ENCODE measurements around the gene RBPJ. TPM values are rescaled to one million over a fixed set of nuclear protein-coding genes. Genes with fewer than 3 reads are reported as not detected.

Gene RBPJ
- total RNA-seq, 4 donors from 2014 or later: 67.1 to 80.2 (median 76.5) TPM

DNA sequence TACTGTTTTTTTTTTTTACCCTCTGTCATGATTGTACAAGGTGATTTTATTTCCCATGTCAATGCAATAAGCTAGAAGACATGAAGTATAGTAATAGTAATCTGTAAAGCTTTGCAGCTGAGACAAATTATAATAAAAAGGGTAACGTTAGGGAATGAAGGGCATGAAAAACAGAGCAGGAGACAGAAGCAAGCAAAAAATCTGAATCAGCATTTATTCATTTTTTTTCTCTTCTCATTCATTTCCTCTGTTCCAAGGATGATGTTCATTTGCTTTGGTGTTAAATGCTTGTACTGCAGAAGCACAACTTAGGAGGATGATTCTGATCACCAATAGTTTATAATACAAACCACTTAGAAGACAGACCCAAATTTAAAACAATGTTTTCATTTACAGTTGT lies 105.1 kb downstream of the RBPJ start:
- Histone ChIP-seq H3K4me1 (no peaks in the 10 kb centered on the region), H3K27me3 (no peaks in the 10 kb centered on the region), H3K27ac (no peak overlapping the region), H3K36me3 (peaks cover 0 to 65% (median 7%) of the 10 kb centered on the region in 3 donors), H3K4me3 (no peak overlapping the region), H3K9me3 (no peaks in the 10 kb centered on the region)
- 63 to 66% methylated on average over 1 of the region's 1 CpG for WGBS, 2 donors
- TF ChIP-seq POLR2A (IDR thresholded peaks at IDR 0.05) (no peak), EP300 (IDR thresholded peaks at IDR 0.05) (no peak), CTCF (IDR thresholded peaks at IDR 0.05) (no peak)
- DNase-seq (ENCODE audit: low spot score in 2 of 2): no peak

DNA sequence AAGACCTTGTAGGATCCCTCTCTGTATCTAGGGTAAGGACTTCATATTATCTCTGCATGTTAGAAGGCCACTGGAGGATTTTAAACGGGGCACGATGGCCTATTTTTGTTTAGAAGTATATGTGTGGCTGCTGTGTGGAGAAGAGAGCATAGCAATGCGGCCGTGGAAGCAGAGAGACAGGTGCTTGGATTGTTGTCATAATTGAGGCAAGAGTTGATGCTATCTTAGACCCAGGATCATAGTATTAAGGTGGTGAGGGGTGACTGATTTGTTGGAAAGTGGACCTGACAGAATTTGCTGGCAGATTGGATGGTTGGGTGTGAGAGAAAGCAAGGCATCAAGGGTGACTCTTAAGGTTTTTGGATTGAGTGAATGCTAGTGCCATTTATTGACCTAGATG lies 106.1 kb downstream of the RBPJ start:
- TF ChIP-seq POLR2A (IDR thresholded peaks at IDR 0.05) (no peak), CTCF (IDR thresholded peaks at IDR 0.05) (no peak), EP300 (IDR thresholded peaks at IDR 0.05) (no peak)
- peaks cover 0 to 56% (median 7%) of the 10 kb centered on the region in 3 donors for H3K36me3 ChIP-seq
- no peaks in the 10 kb centered on the region for H3K9me3 ChIP-seq
- DNase-seq (ENCODE audit: low spot score in 2 of 2): no peak
- H3K27ac ChIP-seq: no peak overlapping the region
- WGBS, 2 donors: 92 to 94% methylated on average over 4 of the region's 4 CpGs
- H3K4me3 ChIP-seq: no peak overlapping the region
- H3K4me1 ChIP-seq: no peaks in the 10 kb centered on the region
- no peaks in the 10 kb centered on the region for H3K27me3 ChIP-seq

- no peak for DNase-seq (ENCODE audit: low spot score in 2 of 2)
- Histone ChIP-seq H3K27me3 (no peaks in the 10 kb centered on the region), H3K4me3 (no peak overlapping the region), H3K36me3 (peaks cover 0 to 43% (median 7%) of the 10 kb centered on the region in 3 donors), H3K4me1 (peaks cover 0 to 14% (median 0%) of the 10 kb centered on the region in 4 donors), H3K27ac (no peak overlapping the region), H3K9me3 (no peaks in the 10 kb centered on the region)
- no peak for TF ChIP-seq EP300 (IDR thresholded peaks at IDR 0.05)
- TF ChIP-seq CTCF (IDR thresholded peaks at IDR 0.05): no peak
- TF ChIP-seq POLR2A (IDR thresholded peaks at IDR 0.05): no peak
- 82 to 83% methylated on average over 4 of the region's 4 CpGs for WGBS, 2 donors
Observed at GRCh38 chr4:26429910-26430309, 109.1 kb downstream of the RBPJ start.

DNA sequence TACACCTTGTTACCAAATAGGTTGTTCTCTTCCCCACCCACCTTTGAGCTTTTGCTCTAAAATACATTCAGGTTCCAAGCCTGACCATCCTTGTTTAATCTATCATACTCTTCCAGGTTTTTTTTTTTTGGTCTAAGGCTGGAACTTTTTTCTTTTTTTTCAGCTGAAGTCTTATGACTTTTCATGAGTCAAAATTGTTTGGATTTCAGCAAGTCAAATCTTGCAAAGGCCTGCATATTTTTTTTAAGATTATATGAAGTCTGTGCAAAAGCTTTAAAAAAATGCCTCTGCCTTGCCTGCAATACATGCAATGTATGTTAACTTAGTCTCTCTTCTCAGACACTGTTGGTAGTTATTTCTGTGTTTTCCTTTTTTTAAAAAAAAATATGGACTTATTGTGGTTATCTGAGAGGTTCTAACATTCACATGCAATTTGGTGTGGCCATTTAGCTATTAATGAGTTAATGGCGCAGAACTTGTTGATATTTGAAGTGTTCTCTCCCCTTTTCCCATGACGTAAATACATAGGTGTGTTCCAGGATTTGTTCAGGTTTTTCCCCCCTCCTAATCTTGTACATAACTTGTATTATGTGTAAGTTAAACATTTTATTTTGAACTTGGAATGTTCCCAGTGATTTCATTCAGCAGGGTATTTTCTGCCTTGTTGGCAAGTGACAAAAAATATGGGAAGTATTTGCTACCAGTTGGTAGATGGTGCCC lies 110.8 kb downstream of the RBPJ start:
- no peak overlapping the region for H3K27ac ChIP-seq
- no peak for TF ChIP-seq CTCF (IDR thresholded peaks at IDR 0.05)
- no peak for TF ChIP-seq EP300 (IDR thresholded peaks at IDR 0.05)
- no peak for TF ChIP-seq POLR2A (IDR thresholded peaks at IDR 0.05)
- peaks cover 0 to 14% (median 0%) of the 10 kb centered on the region in 4 donors for H3K4me1 ChIP-seq
- H3K27me3 ChIP-seq: no peaks in the 10 kb centered on the region
- H3K4me3 ChIP-seq: no peak overlapping the region
- no peaks in the 10 kb centered on the region for H3K9me3 ChIP-seq
- 87 to 92% methylated on average over 2 of the region's 2 CpGs for WGBS, 2 donors
- DNase-seq (ENCODE audit: low spot score in 2 of 2): no peak
- peaks cover 0 to 41% (median 0%) of the 10 kb centered on the region in 3 donors for H3K36me3 ChIP-seq

DNA sequence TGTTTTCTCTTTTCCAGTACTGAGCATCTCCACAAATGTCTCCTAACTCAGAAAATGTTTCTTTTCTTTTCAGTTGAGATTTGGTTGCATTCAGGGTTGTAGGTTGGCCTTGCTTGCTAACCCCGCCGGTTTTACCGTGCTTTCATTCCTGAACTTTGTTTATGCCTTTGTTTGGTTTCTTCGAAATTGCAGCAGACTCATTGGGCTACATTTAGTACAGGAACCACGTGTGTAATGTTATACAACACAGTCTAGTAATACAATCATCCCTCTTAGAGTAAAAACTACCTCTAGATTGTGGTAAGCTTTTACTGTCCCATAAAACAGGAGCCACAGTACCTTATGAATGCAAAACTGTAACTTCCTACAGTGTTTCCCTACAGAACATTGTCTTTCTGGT lies 111.6 kb downstream of the RBPJ start:
- no peaks in the 10 kb centered on the region for H3K9me3 ChIP-seq
- WGBS, 2 donors: 46 to 54% methylated on average over 5 of the region's 5 CpGs
- no peak overlapping the region for H3K27ac ChIP-seq
- peaks cover 0 to 46% (median 0%) of the 10 kb centered on the region in 3 donors for H3K36me3 ChIP-seq
- no peaks in the 10 kb centered on the region for H3K27me3 ChIP-seq
- peaks cover 0 to 14% (median 0%) of the 10 kb centered on the region in 4 donors for H3K4me1 ChIP-seq
- no peak for TF ChIP-seq CTCF (IDR thresholded peaks at IDR 0.05)
- TF ChIP-seq EP300 (IDR thresholded peaks at IDR 0.05): no peak
- TF ChIP-seq POLR2A (IDR thresholded peaks at IDR 0.05): no peak
- no peak overlapping the region for H3K4me3 ChIP-seq
- DNase-seq (ENCODE audit: low spot score in 2 of 2): no peak

All from tibial nerve (tissue), 4 donors.